Measurements from ENCODE around the gene DNAJB4.

- TF ChIP-seq CTCF (IDR thresholded peaks at IDR 0.05) (no peak), ZFX (IDR thresholded peaks at IDR 0.05; ENCODE audit: borderline replicate concordance) (no peak)
Measured at GRCh38 chr1:77961392-77961791, 43.3 kb upstream of the DNAJB4 start.
